Measurements from ENCODE around the gene CYP39A1.

Gene CYP39A1

DNA sequence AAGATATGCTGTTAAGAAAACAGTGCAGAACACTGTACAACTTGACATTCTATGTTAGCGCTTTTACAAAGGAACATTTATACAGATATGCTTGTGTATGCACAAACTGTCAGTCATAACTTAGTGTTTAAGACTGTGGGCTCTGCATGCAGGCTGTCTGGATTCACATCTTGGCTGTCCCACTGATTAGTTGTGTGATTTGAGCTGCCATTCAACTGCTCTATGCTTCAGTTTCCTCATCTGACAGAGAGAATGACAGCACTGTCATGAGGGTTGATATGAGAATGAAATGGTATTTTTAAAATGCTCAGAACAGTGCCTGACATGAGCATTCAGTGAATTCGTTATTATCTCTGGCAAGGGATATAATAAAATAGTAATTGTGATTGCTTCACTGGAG lies 8.9 kb upstream of the CYP39A1 start:
- TF ChIP-seq CTCF (IDR thresholded peaks at IDR 0.05), result no peak
- Histone ChIP-seq H3K9ac (no peak overlapping the region), H3K27ac (no peak overlapping the region), H3K4me1 (no peaks in the 10 kb centered on the region), H3K9me3 (ENCODE audit: control insufficient read depth, low read length) (no peaks in the 10 kb centered on the region), H3K4me2 (ENCODE audit: low read length) (no peak overlapping the region), H3K36me3 (ENCODE audit: control insufficient read depth, insufficient read depth, low read length) (no peaks in the 10 kb centered on the region), H3K27me3 (ENCODE audit: control insufficient read depth, insufficient read depth, low read length) (no peaks in the 10 kb centered on the region), H3K4me3 (ENCODE audit: low read depth, low read length) (no peak overlapping the region), H3K79me2 (no peaks in the 10 kb centered on the region), H2AFZ (no peak overlapping the region)

GRCh38 chr6:46657642-46658041 lies 5.0 kb upstream of the CYP39A1 start:
- no peaks in the 10 kb centered on the region for H3K9me3 ChIP-seq (ENCODE audit: control insufficient read depth, low read length)
- H3K79me2 ChIP-seq, result no peaks in the 10 kb centered on the region
- no peaks in the 10 kb centered on the region for H3K27me3 ChIP-seq (ENCODE audit: control insufficient read depth, insufficient read depth, low read length)
- no peaks in the 10 kb centered on the region for H3K36me3 ChIP-seq (ENCODE audit: control insufficient read depth, insufficient read depth, low read length)
- TF ChIP-seq CTCF (IDR thresholded peaks at IDR 0.05), result no peak
- no peak overlapping the region for H2AFZ ChIP-seq
- no peak overlapping the region for H3K4me3 ChIP-seq (ENCODE audit: low read depth, low read length)
- no peak overlapping the region for H3K27ac ChIP-seq
- no peak overlapping the region for H3K4me2 ChIP-seq (ENCODE audit: low read length)
- H3K9ac ChIP-seq, result no peak overlapping the region
- peaks cover 9% of the 10 kb centered on the region for H3K4me1 ChIP-seq

GRCh38 chr6:46655803-46656202 lies 3.2 kb upstream of the CYP39A1 start:
- no peaks in the 10 kb centered on the region for H3K36me3 ChIP-seq (ENCODE audit: control insufficient read depth, insufficient read depth, low read length)
- H3K27me3 ChIP-seq (ENCODE audit: control insufficient read depth, insufficient read depth, low read length), result no peaks in the 10 kb centered on the region
- H3K79me2 ChIP-seq, result no peaks in the 10 kb centered on the region
- no peak for TF ChIP-seq CTCF (IDR thresholded peaks at IDR 0.05)
- H3K4me2 ChIP-seq (ENCODE audit: low read length), result no peak overlapping the region
- H3K9ac ChIP-seq, result no peak overlapping the region
- H3K4me3 ChIP-seq (ENCODE audit: low read depth, low read length), result no peak overlapping the region
- H2AFZ ChIP-seq, result no peak overlapping the region
- H3K4me1 ChIP-seq, result peaks cover 9% of the 10 kb centered on the region
- no peak overlapping the region for H3K27ac ChIP-seq
- H3K9me3 ChIP-seq (ENCODE audit: control insufficient read depth, low read length), result no peaks in the 10 kb centered on the region

GRCh38 chr6:46653439-46654195 lies 999 bp upstream of the CYP39A1 start:
- Histone ChIP-seq H3K4me3 (ENCODE audit: low read depth, low read length) (peak overlapping the region; percentile 99), H3K27ac (peak overlapping the region; percentile 91), H3K79me2 (no peaks in the 10 kb centered on the region), H3K9me3 (ENCODE audit: control insufficient read depth, low read length) (no peaks in the 10 kb centered on the region), H3K9ac (no peak overlapping the region), H3K36me3 (ENCODE audit: control insufficient read depth, insufficient read depth, low read length) (no peaks in the 10 kb centered on the region), H2AFZ (peak overlapping the region; percentile 97), H3K4me1 (peaks cover 9% of the 10 kb centered on the region), H3K27me3 (ENCODE audit: control insufficient read depth, insufficient read depth, low read length) (no peaks in the 10 kb centered on the region), H3K4me2 (ENCODE audit: low read length) (peak overlapping the region; percentile 73)
- TF ChIP-seq CTCF (IDR thresholded peaks at IDR 0.05), result no peak

GRCh38 chr6:46652232-46652602 lies 401 bp downstream of the CYP39A1 start:
- Histone ChIP-seq H3K79me2 (no peaks in the 10 kb centered on the region), H3K4me2 (ENCODE audit: low read length) (peak overlapping the region; percentile 73), H3K27ac (peak overlapping the region; percentile 91), H2AFZ (peak overlapping the region; percentile 97), H3K36me3 (ENCODE audit: control insufficient read depth, insufficient read depth, low read length) (no peaks in the 10 kb centered on the region), H3K9ac (peak overlapping the region; percentile 24), H3K27me3 (ENCODE audit: control insufficient read depth, insufficient read depth, low read length) (no peaks in the 10 kb centered on the region), H3K9me3 (ENCODE audit: control insufficient read depth, low read length) (no peaks in the 10 kb centered on the region), H3K4me1 (peaks cover 9% of the 10 kb centered on the region), H3K4me3 (ENCODE audit: low read depth, low read length) (peak overlapping the region; percentile 99)
- no peak for TF ChIP-seq CTCF (IDR thresholded peaks at IDR 0.05)
